GM18502 (cell line): ENCODE results near the gene LEF1.
A peak's percentile ranks its signal among the peaks of the same experiment; 100 is the strongest.

Experiments
- ATAC-seq: cut with Tn5 transposase; IDR thresholded peaks from one replicate; pipeline ENCODE4 v1.9.1; 2021; ENCODE audit warnings: mild to moderate bottlenecking; ENCODE audit not compliant: unreplicated experiment, poor library complexity

LEF1 gene

DNA sequence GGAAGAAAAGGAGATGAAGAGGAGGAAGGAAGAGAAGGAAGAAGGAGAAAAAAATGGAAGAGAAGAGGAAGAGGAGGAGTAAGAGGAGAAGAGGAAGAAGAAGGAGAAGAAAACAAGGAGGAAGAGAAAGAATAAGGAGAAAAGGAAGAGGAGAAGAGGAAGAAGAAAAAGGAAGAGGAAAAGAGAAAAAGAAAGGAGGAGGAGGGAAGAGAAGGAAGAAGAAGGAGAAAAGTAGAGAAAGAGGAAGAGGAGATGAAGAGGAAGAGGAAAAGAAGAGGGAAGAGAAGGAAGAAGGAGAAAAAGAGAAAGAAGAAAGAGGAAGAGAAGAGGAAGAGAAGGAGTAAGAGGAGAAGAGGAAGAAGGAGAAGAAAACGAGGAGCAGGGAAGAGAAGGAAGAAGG, 11.8 kb upstream of the LEF1 start:
- no peak for ATAC-seq

GRCh38 chr4:108175966-108176365, 7.2 kb upstream of the LEF1 start:
- ATAC-seq, result no peak

DNA sequence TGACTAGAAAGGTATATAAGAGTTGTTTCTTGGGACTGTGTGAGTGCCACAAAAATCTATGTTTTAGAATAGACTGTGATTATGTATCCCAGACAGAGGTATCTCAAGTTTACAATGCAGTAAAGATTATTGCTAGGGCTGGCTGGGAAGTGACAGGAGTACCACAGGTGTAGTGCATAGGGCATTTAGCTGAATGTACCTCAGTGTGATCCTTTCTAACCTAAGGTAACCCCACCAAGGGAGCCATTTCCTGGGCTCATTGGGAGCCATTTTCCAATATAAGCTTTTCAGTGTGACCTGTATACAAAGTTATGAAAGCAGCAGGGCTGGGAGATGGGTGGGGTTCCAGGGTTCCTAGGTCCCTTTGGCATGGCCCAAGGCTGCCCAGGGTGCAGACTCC, 6.1 kb upstream of the LEF1 start:
- ATAC-seq, result no peak

DNA sequence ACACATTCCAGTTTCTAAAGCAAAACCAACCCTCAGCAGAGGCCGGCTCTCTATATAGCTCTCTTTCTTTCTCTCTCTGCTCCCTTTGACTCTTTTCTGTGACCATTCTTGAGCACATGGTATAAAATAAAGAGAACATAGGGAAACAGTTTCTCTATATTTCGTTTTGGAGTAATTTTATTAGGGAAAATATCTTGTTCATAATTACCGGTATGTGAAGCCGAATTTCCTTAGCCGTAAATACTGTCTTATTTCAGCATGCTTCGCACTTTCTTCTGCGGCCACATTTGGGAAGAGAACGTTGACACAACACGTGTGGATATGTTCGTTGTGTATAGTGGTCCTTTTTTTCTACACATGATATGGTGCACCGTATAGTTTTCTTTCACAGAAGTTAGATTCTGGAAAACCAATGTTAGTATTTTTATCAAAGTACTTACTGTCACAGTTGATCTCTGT, 4.9 kb upstream of the LEF1 start:
- no peak for ATAC-seq

GRCh38 chr4:108172753-108173598, 4.2 kb upstream of the LEF1 start:
- ATAC-seq, result peak; percentile 46

DNA sequence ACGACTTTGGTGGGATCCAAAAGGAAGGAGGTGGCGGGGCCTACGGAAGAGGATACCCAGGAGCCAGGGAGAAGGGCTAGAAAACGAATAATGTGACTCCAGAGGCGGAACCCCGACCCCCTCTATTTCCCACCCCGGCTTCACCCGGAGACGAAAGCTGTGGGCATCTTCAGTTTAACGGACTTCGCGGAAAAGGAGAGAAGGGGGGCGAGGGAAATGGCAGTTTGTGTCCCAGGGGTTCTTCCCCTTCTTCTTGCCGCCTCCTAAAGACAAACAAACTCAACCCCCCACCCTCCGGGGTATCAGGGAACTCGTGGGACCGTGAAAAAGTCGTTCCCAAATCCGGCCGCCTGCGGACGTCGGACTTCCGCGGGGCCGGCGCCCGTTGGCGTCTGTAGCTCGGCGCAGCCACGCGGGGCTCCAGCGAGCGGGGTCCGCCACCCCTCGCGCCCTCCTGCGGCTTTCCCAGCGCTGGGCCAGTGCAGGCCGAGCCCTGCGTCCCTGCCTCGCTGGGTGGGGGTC, 3.6 kb upstream of the LEF1 start:
- peak; percentile 28 for ATAC-seq

- no peak for ATAC-seq
Measured at GRCh38 chr4:108171339-108172230, 2.9 kb upstream of the LEF1 start.

GRCh38 chr4:108170631-108171338, 2.1 kb upstream of the LEF1 start:
- ATAC-seq, result no peak

GRCh38 chr4:108169664-108170063, 932 bp upstream of the LEF1 start:
- no peak for ATAC-seq

DNA sequence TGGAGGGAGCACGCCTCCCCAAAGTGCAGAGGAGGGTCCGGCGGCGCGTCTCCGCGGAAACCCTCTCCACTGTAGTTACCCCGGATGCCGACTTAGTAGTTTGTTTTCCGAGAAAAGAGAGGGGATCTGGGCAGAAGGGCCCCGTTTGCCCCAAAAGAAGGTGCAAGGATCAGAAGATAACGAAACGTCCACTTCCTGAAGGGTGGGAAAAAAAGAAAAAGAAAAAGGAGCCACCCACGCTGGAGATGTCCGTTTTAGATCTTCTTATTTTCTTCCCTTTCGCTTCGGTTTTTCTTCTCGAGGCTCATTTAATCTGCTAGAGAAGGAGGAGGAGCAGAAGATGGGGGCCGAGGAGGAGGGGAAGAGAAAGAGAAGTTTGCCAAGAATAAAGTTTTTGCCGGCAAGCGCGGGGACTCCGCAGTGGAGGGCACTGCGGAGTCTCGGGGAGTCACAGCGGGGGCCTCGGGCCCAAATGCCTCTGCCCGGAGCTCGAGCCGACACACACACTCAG, 517 bp downstream of the LEF1 start:
- no peak for ATAC-seq

DNA sequence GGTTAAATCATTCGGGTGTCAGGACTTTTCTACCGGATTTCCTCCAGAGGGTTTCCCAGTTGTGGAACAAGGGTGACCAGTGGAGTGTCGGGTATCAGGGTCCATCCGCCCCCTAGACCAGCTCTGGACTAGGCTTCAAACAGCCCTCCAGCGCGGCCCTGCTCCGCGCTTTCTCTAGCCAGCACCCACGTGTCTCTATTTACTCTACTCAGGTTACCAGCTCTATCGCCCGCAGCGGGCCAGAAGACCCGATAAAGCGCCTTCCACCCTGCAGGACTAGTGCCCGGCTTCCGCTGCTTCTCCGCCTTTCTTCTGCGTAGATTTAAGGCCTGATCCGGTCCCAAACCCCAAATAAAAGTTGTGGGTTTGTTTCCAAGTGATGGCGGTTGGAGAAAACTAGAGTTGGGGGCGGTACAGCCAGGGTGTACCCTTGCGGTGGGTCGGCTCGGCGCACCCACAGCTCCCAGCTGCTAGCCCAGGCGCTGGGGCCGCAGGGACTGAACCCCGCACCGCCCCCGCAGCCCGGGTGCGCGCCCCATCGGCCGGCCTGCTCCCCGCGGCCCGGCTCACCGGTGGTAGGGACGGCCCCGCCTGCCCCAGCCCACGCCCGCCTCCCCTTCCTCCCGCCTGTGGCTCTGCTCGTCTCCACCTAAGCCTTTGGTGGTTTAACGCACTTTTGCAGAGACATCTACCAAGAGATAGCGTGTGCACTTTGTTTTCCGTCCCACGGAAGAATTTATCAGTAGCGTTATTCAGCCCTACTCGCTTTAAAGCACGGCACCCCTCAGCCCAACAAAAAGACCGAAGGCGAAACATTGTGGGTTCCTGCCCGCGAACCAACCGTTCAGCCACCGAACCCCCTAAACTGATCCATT, 2.1 kb downstream of the LEF1 start:
- no peak for ATAC-seq

DNA sequence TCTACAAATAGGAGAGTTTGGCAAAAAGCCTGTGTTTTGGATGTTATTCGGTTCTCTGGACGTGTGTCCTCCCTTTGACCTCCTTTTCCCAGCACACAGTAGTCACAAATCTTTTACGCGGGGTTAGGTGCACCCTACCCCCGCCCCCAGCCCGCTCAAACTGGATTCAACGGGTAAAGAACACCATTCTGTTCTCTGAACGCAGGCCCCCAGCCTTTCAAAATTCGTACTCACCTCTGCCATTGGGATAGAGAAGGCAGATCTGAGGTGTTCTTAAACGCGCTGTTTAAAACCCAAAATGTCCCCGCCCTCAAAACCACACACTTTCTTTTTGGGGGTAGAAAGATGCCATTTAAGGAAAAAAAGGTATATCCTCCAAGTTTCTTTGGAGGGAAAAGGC, 2.7 kb downstream of the LEF1 start:
- ATAC-seq, result no peak

- no peak for ATAC-seq
Measured at GRCh38 chr4:108165586-108165985, 3.1 kb downstream of the LEF1 start.

DNA sequence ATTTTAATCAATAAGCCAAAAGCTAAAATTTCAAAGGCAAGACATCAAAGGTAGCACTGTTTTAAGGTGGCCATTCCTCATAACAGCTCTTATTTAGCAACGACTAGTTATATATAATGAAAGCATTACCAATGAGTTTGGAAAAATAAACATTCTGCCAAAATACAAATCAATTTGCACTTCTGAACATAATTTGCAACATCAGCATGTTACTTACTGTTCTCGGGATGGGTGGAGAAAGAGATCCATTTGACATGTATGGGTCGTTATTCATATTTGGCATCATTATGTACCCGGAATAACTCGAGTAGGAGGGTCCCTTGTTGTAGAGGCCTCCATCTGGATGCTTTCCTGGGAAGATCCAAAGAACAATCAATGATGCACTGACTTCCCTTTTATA, 5.4 kb downstream of the LEF1 start:
- ATAC-seq, result no peak

DNA sequence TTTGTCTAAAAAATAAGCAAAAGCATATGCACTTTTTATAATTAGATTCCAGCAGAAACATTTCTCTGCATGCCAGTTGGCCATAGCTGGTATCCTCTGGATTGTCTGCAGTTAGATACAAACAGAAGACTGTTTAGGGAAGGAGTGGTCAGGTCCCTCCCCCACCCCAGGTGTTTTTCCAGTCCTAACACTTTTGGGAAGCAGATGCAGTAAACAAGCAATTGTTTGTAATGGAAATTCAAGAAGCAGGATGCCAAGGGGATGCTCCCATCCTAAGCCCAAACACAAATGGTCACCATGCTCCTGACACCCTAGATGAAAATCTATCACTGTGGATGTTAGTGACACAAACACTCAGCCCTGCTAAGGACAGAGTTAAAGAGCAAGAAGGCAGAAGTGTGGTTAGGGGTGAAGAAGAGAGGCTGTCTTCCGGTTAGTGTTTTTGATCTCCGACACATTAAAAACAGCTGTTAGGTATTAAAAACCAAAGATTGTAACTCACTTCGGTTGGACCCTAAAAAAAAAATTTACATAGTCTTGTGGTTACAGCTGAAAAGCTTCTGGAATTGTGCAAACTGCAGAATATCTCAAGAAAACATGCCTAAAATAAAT, 7.9 kb downstream of the LEF1 start:
- no peak for ATAC-seq

- ATAC-seq, result no peak
Measured at GRCh38 chr4:108159845-108160244, 8.9 kb downstream of the LEF1 start.

GRCh38 chr4:108157655-108158054, 11.1 kb downstream of the LEF1 start:
- no peak for ATAC-seq

GRCh38 chr4:108156391-108156790, 12.3 kb downstream of the LEF1 start:
- ATAC-seq, result no peak

- ATAC-seq, result no peak
Measured at GRCh38 chr4:108155373-108155772, 13.4 kb downstream of the LEF1 start.
